Stimulated activated CD8-positive, alpha-beta memory T cell treated with anti-CD3 and anti-CD28 coated beads, Interleukin-2, amount 100 ng/mL, for 1 hour (primary cell): ENCODE results near the gene MPZL3.

Experiments
- DNase-seq, 2 donors: peaks; one replicate each; pipeline ENCODE4 v3.0.0-alpha.2; 2020; ENCODE audit warnings: low read depth in 2 of 2

MPZL3 gene

GRCh38 chr11:118232659-118233058 lies 19.5 kb downstream of the MPZL3 start:
- DNase-seq: no peak

- DNase-seq: no peak
Measured at GRCh38 chr11:118231461-118231860, 20.7 kb downstream of the MPZL3 start.

GRCh38 chr11:118230088-118230487 lies 22.1 kb downstream of the MPZL3 start:
- no peak for DNase-seq

- no peak for DNase-seq
Measured at GRCh38 chr11:118229274-118229847, 22.8 kb downstream of the MPZL3 start.

GRCh38 chr11:118227865-118228785 lies 24.0 kb downstream of the MPZL3 start:
- peak in 1 of 2 donors; percentile 25 for DNase-seq

GRCh38 chr11:118226781-118227180 lies 25.4 kb downstream of the MPZL3 start:
- no peak for DNase-seq

- DNase-seq: no peak
Measured at GRCh38 chr11:118226296-118226695, 25.9 kb downstream of the MPZL3 start.

- DNase-seq: peak in 1 of 2 donors; percentile 27
Measured at GRCh38 chr11:118224511-118225188, 27.5 kb downstream of the MPZL3 start, which contains the start of gene JAML. Gene JAML (minus strand): TSS chr11:118225011. CDS start chr11:118214866, 10,145 bp downstream.

- DNase-seq: no peak
Measured at GRCh38 chr11:118223992-118224391, 28.2 kb downstream of the MPZL3 start.

- DNase-seq: no peak
Measured at GRCh38 chr11:118223570-118223969, 28.6 kb downstream of the MPZL3 start.

GRCh38 chr11:118222437-118222836 lies 29.7 kb downstream of the MPZL3 start:
- no peak for DNase-seq

- DNase-seq: no peak
Measured at GRCh38 chr11:118221419-118221818, 30.7 kb downstream of the MPZL3 start.

GRCh38 chr11:118219732-118220131 lies 32.4 kb downstream of the MPZL3 start:
- DNase-seq: no peak

GRCh38 chr11:118219244-118219643 lies 32.9 kb downstream of the MPZL3 start:
- no peak for DNase-seq

GRCh38 chr11:118217575-118217974 lies 34.6 kb downstream of the MPZL3 start:
- no peak for DNase-seq

GRCh38 chr11:118216621-118217481 lies 35.3 kb downstream of the MPZL3 start:
- no peak for DNase-seq

GRCh38 chr11:118215765-118216164 lies 36.4 kb downstream of the MPZL3 start:
- no peak for DNase-seq

GRCh38 chr11:118215262-118215661 lies 36.9 kb downstream of the MPZL3 start:
- no peak for DNase-seq

GRCh38 chr11:118214210-118214914 lies 37.8 kb downstream of the MPZL3 start:
- DNase-seq: no peak

GRCh38 chr11:118213781-118214180 lies 38.4 kb downstream of the MPZL3 start:
- no peak for DNase-seq

- DNase-seq: no peak
Measured at GRCh38 chr11:118213201-118213600, 39.0 kb downstream of the MPZL3 start.
